GM18505 (cell line): ENCODE measurements around the gene PRXL2B.

Experiments used
- ATAC-seq: cut with Tn5 transposase; IDR thresholded peaks from one replicate; pipeline ENCODE4 v1.9.1; 2021; ENCODE audit not compliant: unreplicated experiment
- POLR2A ChIP-seq: IDR thresholded peaks from 4 replicates; pipeline ENCODE4 v1.6.1; 2011; ENCODE audit warnings: borderline replicate concordance; ENCODE audit not compliant: insufficient read depth, insufficient read length; ENCODE audit errors: extremely low read depth

Gene PRXL2B

DNA sequence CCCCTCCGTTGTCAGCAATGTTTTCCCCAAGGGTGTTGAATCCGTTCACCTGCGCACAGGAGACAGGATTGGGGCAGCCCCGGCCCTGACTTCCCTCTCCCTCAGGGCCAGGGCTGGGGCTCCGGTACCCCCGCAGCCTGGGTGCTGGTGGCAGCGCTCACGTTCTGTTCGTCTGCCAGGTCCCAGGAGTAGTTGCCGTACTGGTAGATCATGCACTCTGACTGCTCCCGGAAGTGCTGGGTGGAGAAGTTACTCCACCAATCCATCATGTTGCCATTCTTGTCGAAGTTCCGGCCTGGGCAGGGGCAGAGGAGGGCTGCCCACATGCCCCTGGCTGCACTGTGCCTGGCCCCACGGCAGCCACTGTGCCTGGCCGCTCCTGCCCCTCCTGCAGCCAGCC, 6.1 kb downstream of the PRXL2B start:
- TF ChIP-seq POLR2A: no peak
- ATAC-seq: no peak

DNA sequence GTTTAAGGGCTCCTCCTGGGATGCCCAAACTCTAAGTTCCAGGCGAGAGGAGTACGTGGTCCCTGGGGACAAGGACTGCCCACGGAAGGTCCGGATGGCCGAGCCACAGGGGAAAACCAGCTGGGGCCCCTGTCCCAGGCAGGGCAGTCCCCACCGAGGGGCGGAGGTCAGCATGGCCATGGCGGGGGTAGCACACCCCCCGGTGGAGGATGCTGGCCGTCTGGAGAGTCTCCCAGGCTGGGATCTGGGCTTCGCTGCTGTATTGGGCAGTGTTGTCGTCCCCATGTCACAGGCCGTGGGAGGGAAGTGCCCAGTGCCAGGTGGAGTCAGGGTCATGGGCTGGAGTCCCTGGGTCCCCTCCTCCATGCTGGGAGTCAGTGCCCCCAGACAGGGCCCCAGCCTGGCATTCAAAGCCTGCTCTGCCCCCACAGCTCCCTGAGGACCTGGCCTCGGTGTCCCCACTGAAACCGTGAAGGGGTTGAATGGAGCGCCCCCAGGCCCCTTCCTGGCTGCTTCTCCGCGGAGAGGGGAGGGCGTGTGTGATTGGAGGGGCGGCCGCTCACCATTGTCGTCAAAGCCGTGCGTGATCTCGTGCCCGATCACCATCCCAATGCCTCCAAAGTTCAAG, 6.8 kb downstream of the PRXL2B start:
- no peak for ATAC-seq

DNA sequence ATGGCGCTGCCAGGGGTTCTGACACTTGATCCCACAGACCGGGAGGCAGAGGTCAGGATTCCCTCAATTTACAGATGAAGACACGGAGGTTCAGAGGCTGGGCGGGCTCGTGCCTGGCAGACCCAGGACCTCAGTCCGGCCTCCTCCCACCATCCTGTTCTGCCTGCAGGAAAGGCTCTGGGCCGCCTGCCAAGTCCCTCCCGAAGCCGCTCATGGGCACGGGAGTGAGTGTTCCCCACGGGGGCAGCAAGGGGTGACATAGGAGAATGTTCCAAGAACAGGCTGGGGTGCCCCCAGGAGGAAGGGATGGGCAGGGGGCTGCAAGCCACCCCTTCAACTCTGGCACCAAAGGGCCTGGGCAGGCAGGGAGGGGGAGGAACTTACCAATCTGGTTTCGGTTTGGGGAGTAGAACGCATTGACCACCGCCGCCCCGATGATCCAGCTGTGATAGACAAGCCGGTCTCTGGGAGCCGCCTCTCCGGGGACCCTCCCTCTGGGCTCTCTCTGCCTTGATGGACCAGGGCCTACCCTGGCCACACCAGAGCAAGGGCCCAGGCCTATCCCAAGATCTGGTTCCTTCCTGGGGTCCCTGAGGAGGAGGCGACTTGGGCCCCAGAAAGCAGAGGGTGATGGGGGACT, 7.5 kb downstream of the PRXL2B start:
- no peak for ATAC-seq
- no peak for TF ChIP-seq POLR2A

More for the DNA sequence above, 6.8 kb downstream of the PRXL2B start:
- no peak for TF ChIP-seq POLR2A

DNA sequence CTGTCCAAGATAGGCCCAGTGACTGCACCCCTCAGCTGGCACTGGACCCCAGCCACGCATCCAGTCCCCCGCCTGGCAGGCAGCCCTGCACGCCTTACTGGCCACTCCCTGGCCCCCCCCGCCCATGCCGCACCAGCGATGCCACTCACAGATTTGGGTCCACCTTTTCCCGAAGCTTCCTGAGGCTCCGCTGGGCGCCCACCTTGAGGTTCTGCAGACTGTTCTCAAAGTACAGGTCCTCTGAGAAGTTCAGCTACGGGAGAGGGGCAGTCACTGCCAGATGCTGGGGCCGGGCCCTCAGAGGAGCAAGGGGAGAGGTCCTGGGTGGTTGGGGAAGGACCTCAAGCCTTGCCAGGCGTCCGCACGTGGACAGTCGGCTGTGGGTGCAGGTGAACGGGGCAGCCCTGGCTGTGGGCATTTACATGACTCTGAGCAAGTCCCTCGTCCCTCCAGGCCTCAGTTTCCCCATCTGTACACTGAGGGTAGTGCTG, 8.1 kb downstream of the PRXL2B start:
- no peak for TF ChIP-seq POLR2A
- no peak for ATAC-seq

DNA sequence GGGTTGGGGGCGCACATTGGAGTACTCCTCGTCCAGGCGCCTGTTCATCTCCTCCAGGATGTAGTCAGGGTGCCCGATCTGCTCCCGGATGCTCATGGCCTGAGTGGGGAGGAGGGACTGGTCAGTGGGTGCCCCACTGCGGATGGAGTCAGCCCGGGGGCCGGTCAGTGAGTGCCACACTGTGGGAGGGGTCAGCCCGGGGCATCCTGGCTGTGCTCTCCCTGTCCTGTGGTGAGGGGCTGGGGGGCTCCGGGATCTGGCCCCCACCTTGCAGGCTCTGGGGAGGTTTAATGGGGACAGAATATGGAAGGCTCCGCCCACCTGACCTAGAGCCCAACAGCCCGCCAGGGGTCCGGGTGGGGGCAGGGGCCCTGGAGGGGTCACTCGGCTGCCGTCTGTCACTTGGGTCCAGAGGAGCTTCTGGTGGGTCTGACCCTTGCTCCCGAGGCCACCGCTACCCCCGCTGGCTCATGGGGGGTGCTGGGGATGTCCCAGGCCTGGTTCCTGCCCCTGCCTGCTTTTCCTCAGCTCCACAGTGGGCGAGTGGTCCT, 8.8 kb downstream of the PRXL2B start:
- no peak for ATAC-seq
- TF ChIP-seq POLR2A: no peak

DNA sequence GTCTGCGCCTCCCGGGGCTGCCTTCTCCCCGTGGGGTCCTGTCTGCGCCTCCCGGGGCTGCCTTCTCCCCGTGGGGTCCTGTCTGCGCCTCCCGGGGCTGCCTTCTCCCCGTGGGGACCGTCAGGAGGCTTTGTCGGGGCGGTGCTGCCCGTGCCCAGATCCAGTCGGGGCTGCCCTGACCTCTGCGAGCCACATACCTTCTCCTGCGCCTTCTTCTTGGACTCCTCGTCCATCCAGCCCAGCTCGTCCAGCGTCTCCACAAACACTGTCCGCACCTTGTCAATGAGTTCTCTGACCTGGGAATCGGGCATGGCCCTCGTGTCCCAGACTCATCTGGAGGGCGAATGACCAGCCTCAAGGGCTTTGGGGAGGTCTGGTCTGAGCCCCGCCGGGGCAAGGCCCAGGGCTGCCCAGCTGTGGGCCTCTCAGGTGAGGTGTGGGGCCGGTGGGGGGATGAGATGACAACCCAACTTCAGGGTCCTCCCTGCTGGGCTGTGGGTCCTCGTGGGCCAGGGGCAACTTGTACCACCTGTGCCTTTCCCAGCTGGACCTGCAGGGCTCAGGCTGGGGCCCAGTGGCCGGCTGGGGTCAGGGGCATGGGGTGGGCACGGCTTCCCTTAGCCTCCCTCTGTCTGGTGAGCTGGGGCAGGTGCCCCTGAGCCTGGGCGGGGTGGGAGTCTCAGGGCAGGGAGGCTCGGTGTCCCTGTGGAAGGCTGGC, 9.4 kb downstream of the PRXL2B start:
- TF ChIP-seq POLR2A: no peak
- no peak for ATAC-seq

DNA sequence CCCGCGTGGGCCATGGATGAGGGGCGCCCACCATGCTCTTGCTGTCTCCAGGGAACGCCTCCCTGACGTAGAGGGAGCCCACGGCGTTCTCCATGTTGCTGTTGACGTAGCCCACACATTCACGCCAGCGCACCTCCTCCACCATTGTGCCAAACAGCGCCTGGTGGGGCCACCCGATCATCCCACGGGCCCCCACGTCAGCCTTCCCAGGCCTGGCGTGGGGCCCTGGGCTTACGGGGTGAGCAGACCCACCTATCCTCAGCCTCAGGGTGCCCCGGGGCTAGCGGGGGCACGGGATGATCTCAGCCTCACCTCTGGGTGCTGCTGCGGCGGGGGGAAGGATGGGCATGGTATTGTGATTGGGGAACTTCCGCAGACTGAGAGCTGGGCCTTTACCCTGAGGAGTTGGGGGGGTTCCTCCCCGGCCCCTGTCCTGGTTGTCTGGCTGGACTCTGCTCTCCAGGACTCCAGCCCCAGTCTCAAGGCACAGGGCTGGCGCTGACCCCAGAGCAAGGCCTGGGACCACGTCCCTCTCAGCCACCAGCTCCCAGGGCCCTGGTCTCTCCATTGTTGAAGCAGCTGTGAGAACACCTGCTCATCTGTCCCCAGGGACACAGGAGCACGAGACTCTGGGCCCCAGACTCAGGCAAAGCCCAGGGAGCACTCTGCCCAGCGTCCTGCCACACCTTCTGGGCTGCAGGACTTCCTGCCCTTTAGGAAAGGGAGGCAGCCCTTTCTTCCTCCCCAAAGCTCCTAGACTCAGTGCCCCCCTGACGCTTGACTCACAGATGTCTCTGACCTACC, 10.2 kb downstream of the PRXL2B start:
- no peak for ATAC-seq
- TF ChIP-seq POLR2A: no peak

DNA sequence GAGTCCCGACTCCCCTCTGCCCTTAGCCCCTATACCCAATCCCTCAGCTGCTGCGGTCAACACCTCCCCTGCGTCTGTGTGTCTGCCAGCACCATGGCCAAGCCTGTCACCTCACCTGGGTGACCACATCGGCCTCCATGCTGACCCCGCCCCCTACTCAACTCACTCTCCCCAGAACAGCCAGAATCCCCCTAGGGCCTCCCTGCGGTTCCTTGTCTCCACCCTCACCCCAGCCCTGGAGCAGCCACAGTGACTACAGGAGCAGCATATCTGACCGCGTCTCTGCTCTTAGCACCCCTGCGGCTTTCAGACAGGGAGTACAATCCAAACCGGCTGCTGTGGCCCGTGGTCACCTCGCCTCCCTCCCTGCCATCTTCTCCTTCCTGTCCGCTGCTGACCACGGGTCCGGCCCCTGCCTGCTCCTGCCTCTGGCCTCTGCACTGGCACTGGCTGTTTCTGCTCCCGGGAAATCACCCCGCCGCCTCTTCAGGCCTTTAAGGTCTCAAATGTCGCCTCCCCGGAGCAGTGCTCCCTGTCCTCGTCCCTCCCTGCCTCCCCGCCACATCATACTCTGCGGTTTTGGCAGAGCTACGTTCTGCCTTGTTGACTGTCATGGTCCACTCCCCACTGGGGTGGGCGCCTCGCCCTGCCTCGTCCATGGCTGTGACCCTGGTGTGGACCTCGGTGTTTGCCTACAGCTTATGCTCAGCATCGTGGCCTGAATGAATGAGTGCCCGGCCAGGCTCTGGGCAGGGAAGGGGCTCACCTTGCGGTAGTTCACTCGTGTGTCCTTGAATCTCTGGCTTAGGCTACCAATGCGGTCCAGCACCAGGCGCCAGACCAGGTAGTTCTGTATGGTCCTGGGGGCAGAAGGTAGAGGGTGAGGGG, 11.1 kb downstream of the PRXL2B start:
- no peak for ATAC-seq
- TF ChIP-seq POLR2A: no peak

DNA sequence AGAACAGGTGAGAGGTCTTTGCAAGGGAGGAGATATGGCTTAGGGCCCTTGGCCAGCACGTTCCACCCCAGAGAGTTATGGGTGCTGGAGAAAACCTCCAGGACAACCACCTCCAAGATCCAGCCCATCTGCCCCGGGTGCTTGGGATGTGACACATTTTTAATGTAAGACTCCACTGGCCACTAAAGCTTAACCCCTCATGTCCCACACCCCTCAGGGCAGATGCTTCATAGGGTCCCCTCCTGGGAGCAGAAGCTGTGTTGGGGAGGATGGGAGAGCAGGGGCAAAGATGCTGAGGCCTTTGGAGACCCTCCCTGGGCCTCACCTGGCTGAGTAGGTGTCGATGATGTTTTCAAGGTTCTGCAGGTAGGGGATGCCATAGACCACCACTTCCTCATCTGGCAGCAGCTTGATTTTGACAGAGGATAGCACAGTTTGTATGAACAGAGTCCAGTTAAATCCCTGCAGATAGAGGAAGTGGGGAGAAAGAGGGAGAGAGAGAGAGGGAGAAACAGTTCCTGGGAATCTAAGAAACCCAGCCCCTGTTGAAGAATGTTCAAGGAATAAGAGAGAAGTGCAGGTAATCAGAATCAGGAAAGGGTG, 11.9 kb downstream of the PRXL2B start:
- no peak for ATAC-seq
- TF ChIP-seq POLR2A: no peak

DNA sequence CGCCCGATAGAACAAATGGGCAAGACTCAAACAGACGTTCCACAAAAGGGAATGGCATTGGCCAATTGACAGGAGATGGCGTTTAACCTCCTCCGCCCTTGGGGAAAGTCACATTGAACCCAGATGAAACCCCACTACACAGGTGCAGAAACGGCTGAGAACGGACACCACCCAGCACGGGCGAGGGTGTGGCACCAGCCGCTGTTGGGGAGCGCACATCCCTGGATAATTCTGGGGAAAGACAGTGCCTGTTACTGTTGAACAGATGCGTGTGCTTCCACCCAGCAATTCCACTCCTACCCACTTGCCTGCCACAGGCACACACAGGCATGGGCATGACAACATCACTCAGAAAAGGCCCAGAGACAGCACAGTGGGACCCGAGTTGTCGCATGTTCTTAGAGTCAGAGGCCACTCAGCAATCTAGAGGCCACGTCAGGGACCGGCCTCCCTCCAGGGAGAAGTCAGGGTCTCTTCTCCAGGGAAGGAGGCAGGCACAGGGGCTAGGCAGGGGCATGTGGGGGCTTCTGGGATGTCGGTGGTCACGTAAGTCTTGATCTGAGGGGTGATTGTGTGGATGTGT, 15.2 kb downstream of the PRXL2B start:
- TF ChIP-seq POLR2A: no peak
- no peak for ATAC-seq

DNA sequence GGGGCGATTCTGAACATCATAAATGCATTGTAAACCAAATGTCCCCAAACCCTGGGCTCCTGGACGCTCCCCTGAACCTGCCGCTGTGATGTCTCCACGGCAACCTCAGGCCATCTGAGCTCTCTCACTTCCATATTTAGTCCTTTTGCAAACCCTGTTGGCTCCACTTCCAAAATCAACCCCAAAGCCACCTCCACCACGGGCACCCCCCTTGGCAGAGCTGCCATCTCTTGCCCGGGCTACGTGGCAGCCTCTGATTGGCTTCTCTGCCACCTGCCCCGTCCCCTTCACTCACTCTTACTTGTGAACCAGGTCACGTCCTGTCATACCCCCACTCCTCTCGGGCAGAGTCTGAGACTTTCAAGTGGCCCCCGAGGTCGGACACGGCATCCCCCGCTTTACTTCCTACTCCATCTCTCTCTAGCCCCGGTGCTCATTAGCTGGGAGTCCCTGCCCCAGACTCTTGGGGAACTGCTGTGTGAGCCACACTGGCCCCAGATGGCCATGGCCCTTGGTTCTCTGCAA, 15.8 kb downstream of the PRXL2B start:
- no peak for ATAC-seq
- no peak for TF ChIP-seq POLR2A

DNA sequence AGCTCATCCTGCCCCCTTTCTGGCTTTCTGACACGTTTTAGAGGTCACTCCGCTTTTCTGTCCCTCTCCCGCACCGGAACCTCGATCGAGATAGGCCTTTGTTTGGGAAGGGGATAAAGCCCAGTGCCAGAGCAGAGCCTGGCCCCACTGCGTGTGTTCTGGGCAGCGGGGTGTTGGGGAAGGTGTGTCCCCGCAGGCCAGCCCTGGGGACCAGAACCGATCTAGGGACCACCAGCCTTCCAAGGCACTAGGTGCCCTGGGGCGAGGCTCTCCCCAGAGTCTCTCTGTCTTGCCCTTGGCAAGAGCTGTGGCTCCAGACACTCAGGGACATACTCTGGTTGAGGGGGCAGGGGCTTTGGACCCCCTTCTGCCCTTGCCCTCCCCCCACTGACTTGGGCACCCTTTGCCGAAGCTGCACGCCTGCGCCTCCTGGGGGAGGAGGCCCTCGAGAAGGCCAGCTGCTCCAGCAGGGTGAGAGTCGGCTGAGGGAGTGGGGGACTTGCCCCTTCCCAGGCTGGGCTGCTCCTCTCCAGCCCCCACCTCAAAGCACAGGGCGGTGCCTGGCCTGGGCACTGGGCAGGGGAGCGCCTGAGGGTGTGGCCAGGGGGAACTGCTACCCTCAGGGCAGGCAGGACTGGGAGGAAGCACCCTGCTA, 16.4 kb downstream of the PRXL2B start:
- ATAC-seq: no peak
- TF ChIP-seq POLR2A: no peak
